Kidney (tissue), 14 donors: ENCODE results near the gene KLHL30. TPM values are rescaled to one million over a fixed set of nuclear protein-coding genes. Genes with fewer than 3 reads are reported as not detected.

Experiments
- DNase-seq, 5 donors: peaks; one replicate each; pipeline ENCODE4 v3.0.0-alpha.2; 2013 to 2020
- FAIRE-seq: peaks from 2 replicates; lab custom pipeline; 2012; peaks lifted over from hg19 to GRCh38; lab: Jason Lieb, UNC
- H3K27ac ChIP-seq, 2 donors: one replicate each; pipeline ENCODE4 v1.7.0; 2013; ENCODE audit warnings: low read depth in 2 of 2, low read length in 2 of 2, inconsistent platforms in 1 of 2
- H3K27me3 ChIP-seq: one replicate; pipeline ENCODE4 v1.7.1; 2013; ENCODE audit warnings: low read length, inconsistent platforms; ENCODE audit not compliant: control insufficient read depth, insufficient read depth
- H3K36me3 ChIP-seq, 3 donors: one replicate each; pipeline versions ENCODE4 v1.7.0 to v1.7.1; 2013; ENCODE audit warnings: low read length in 3 of 3, control low read depth in 1 of 3, inconsistent platforms in 1 of 3; ENCODE audit not compliant: insufficient read depth in 3 of 3, control insufficient read depth in 2 of 3
- H3K4me1 ChIP-seq, 3 donors: one replicate each; pipeline versions ENCODE4 v1.7.0 to v1.7.1; 2013; ENCODE audit warnings: low read length in 3 of 3, inconsistent platforms in 1 of 3, low read depth in 1 of 3; ENCODE audit not compliant: control insufficient read depth in 2 of 3, insufficient read depth in 2 of 3
- H3K4me3 ChIP-seq, 3 donors: one replicate each; pipeline versions ENCODE4 v1.7.0 to v1.8.1; 2013; ENCODE audit warnings: low read length in 3 of 3, control low read depth in 1 of 3, inconsistent platforms in 1 of 3
- H3K9ac ChIP-seq, 3 donors: one replicate each; pipeline versions ENCODE4 v1.7.0 to v1.7.1; 2013; ENCODE audit warnings: low read length in 3 of 3, control low read depth in 1 of 3, inconsistent platforms in 1 of 3
- H3K9me3 ChIP-seq, 3 donors: one replicate each; pipeline versions ENCODE4 v1.7.0 to v1.7.1; 2013; ENCODE audit warnings: low read length in 3 of 3, control low read depth in 1 of 3, inconsistent platforms in 1 of 3; ENCODE audit not compliant: control insufficient read depth in 2 of 3, insufficient read depth in 1 of 3
- CTCF ChIP-seq: IDR thresholded peaks from 3 replicates; pipeline ENCODE4 v1.5.1; 2012; ENCODE audit warnings: mild to moderate bottlenecking, moderate library complexity, borderline replicate concordance; ENCODE audit not compliant: insufficient read depth; ENCODE audit errors: extremely low read depth
- intact Hi-C: fragments of 100-400 bp; cut with DNase I; formaldehyde crosslinking; loops from one replicate; pipeline ENCODE4 v1.11.1; 2022
- polyA plus RNA-seq: library from polyadenylated mRNA; stranded (reverse); fragments of 350-450 nt; fragmentation: Illumina TruSeq; extraction: RNeasy Lipid Tissue Mini Kit (QIAGEN cat#74804); gene quantifications from one replicate; pipeline ENCODE4 v1.2.3, GENCODE V29; 2014; ENCODE audit warnings: low read depth, low replicate concordance; ENCODE audit not compliant: insufficient read depth
- total RNA-seq: library from RNA; stranded (reverse); fragmentation: NEBNext Ultra II Directional; extraction: Animal tissue kit (Norgen Biotek cat#: 25700); gene quantifications from one replicate; pipeline ENCODE4 v1.2.1, GENCODE V29; 2021
- donor health status: control.
- donor health status: control.
- donor health status: control.
- donor health status: control.
- donor health status: control.
- donor health status: DM: yes; HTN: yes; CAD: no.
- donor health status: Normal renal cell carcinoma (clear cell type).

Gene KLHL30
- total and polyA plus RNA-seq, 2 donors from 2014 or later, result 0.24 to 5.7 TPM

DNA sequence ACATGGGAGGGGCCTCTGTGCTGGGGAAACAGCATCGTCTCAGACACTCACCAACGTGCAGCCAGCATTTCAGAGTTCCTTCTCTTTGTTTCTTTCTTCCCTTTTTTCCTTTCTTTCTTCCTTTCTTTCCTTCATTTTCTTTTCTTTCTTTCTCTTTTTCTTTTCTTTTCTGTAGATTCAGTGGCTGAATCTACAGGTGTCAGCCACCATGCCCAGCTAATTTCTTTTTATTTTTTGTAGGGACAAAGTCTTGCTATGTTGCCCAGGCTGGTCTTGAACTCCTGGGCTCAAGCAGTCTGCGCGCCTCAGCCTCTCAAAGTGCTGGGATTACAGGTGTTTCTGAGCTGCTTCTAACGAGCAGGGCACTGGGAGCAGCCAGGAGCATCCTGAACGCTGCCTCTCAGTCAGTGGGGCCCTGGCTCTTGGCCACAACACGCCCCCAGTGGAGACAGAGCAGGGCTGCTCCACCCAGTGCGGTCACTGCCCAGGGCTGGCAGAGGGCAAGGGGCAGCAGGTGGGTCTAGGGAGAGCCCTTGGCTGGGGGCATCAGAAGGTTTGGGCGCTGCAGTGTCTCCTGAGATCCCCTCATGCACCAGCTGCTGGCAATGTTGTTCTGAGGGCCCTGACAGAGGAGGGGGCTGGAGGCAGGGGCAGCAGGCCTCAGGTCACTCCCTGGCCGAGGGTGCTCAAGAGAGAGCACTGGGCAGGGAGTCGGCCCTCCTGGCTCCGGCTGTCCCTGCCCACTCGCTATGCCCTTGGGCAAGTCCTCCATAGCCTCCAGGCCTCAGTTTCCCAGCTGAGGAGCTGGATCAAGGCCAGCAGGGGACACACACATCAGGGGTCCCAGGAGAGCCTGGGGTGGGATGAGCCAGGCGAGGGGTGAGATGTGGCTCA, 4.7 kb upstream of the KLHL30 start:
- Histone ChIP-seq H3K36me3 (no peaks in the 10 kb centered on the region), H3K9ac (no peak overlapping the region), H3K4me3 (no peak overlapping the region), H3K9me3 (no peaks in the 10 kb centered on the region), H3K27ac (no peak overlapping the region), H3K27me3 (no peaks in the 10 kb centered on the region), H3K4me1 (peaks cover 0 to 2% (median 0%) of the 10 kb centered on the region in 3 donors)
- FAIRE-seq, result no peak
- TF ChIP-seq CTCF, result no peak
- intact Hi-C loops, result no loop called here
- DNase-seq, result peak in 2 of 5 donors; percentile 37 to 64

- DNase-seq, result peak in 1 of 5 donors; percentile 42
- intact Hi-C loops, result no loop called here
- Histone ChIP-seq H3K27me3 (no peaks in the 10 kb centered on the region), H3K9ac (no peak overlapping the region), H3K36me3 (no peaks in the 10 kb centered on the region), H3K27ac (no peak overlapping the region), H3K9me3 (no peaks in the 10 kb centered on the region), H3K4me3 (no peak overlapping the region), H3K4me1 (peaks cover 0 to 2% (median 0%) of the 10 kb centered on the region in 3 donors)
- no peak for TF ChIP-seq CTCF
- no peak for FAIRE-seq
Observed at GRCh38 chr2:238134393-238134785, 4.1 kb upstream of the KLHL30 start.

DNA sequence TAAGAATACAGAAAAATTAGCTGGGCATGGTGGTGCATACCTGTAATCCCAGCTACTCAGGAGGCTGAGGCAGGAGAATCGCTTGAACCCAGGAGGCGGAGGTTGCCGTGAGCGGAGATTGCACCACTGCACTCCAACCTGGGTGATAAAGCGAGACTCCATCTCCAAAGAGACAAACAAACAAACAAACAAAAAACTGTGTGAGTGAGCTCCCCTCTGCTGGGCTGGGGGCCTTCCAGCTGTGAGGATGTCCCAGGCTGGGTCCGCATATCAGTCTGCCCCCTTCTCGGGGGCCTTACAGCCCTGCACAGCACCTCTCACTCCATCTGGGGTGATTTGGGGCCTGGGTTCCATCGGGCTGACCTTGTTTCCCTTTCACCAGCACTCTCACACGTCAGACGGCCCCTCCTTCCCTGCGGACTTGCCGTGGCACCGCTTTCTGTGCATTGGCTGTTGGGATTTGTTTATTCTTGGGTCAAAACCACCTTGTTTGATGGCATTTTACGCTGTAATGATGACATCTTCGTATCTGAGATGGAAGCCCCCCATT, 2.8 kb upstream of the KLHL30 start:
- Histone ChIP-seq H3K4me1 (peaks cover 0 to 2% (median 0%) of the 10 kb centered on the region in 3 donors), H3K9me3 (no peaks in the 10 kb centered on the region), H3K4me3 (no peak overlapping the region), H3K27me3 (no peaks in the 10 kb centered on the region), H3K27ac (no peak overlapping the region), H3K36me3 (no peaks in the 10 kb centered on the region), H3K9ac (no peak overlapping the region)
- TF ChIP-seq CTCF, result no peak
- FAIRE-seq (no peak), DNase-seq (peak in 2 of 5 donors; percentile 27 to 42)
- intact Hi-C loops, result no loop called here
